ENCODE results near the gene AIFM3. TPM values are rescaled to one million over a fixed set of nuclear protein-coding genes. Genes with fewer than 3 reads are reported as not detected.

AIFM3 gene
- total RNA-seq, 1 donor, result 0.45 TPM

GRCh38 chr22:20972933-20973577 lies 6.0 kb downstream of the AIFM3 start:
- DNase-seq (ENCODE audit: low read depth), result no peak

GRCh38 chr22:20973634-20974286 lies 6.7 kb downstream of the AIFM3 start:
- no peak for DNase-seq (ENCODE audit: low read depth)
- H3K4me3 ChIP-seq (ENCODE audit: low read depth, low read length), result no peak overlapping the region
- TF ChIP-seq CTCF (IDR thresholded peaks at IDR 0.05; ENCODE audit: insufficient read depth, low read length), result no peak

More at GRCh38 chr22:20972933-20973577, 6.0 kb downstream of the AIFM3 start:
- TF ChIP-seq CTCF (IDR thresholded peaks at IDR 0.05; ENCODE audit: insufficient read depth, low read length), result no peak
- no peak overlapping the region for H3K4me3 ChIP-seq (ENCODE audit: low read depth, low read length)

- H3K4me3 ChIP-seq (ENCODE audit: low read depth, low read length), result no peak overlapping the region
- DNase-seq (ENCODE audit: low read depth), result no peak
- no peak for TF ChIP-seq CTCF (IDR thresholded peaks at IDR 0.05; ENCODE audit: insufficient read depth, low read length)
Observed at GRCh38 chr22:20974336-20974955, 7.4 kb downstream of the AIFM3 start.

GRCh38 chr22:20975541-20976290 lies 8.7 kb downstream of the AIFM3 start:
- no peak for TF ChIP-seq CTCF (IDR thresholded peaks at IDR 0.05; ENCODE audit: insufficient read depth, low read length)
- DNase-seq (ENCODE audit: low read depth), result no peak
- H3K4me3 ChIP-seq (ENCODE audit: low read depth, low read length), result no peak overlapping the region

GRCh38 chr22:20976291-20976877 lies 9.3 kb downstream of the AIFM3 start:
- TF ChIP-seq CTCF (IDR thresholded peaks at IDR 0.05; ENCODE audit: insufficient read depth, low read length), result no peak
- H3K4me3 ChIP-seq (ENCODE audit: low read depth, low read length), result no peak overlapping the region
- no peak for DNase-seq (ENCODE audit: low read depth)

GRCh38 chr22:20977019-20977418 lies 10.0 kb downstream of the AIFM3 start:
- no peak overlapping the region for H3K4me3 ChIP-seq (ENCODE audit: low read depth, low read length)
- no peak for DNase-seq (ENCODE audit: low read depth)
- no peak for TF ChIP-seq CTCF (IDR thresholded peaks at IDR 0.05; ENCODE audit: insufficient read depth, low read length)
